PC-3 (cell line): Measurements from ENCODE around the gene CAMTA2.

Experiments
- EZH2phosphoT487 ChIP-seq: fragments of 300-600 bp; sonication (generic); IDR thresholded peaks from 2 replicates; pipeline ENCODE4 v1.6.1; 2018; ENCODE audit warnings: mild to moderate bottlenecking, antibody characterized with exemption, low read length, borderline replicate concordance
- TF ChIP-seq, protein P1 (sequence below): fragments of 300-600 bp; sonication (generic); conservative IDR thresholded peaks from 2 replicates; pipeline ENCODE4 v1.5.1; 2017; ENCODE audit warnings: antibody characterized with exemption, low read depth, mild to moderate bottlenecking, low read length

GRCh38 chr17:4945944-4946280, 41.6 kb downstream of the CAMTA2 start:
- TF ChIP-seq, protein P1, sequence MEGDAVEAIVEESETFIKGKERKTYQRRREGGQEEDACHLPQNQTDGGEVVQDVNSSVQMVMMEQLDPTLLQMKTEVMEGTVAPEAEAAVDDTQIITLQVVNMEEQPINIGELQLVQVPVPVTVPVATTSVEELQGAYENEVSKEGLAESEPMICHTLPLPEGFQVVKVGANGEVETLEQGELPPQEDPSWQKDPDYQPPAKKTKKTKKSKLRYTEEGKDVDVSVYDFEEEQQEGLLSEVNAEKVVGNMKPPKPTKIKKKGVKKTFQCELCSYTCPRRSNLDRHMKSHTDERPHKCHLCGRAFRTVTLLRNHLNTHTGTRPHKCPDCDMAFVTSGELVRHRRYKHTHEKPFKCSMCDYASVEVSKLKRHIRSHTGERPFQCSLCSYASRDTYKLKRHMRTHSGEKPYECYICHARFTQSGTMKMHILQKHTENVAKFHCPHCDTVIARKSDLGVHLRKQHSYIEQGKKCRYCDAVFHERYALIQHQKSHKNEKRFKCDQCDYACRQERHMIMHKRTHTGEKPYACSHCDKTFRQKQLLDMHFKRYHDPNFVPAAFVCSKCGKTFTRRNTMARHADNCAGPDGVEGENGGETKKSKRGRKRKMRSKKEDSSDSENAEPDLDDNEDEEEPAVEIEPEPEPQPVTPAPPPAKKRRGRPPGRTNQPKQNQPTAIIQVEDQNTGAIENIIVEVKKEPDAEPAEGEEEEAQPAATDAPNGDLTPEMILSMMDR, result no peak
- TF ChIP-seq EZH2phosphoT487, result no peak
